ENCODE measurements around the gene DCAKD.

The DCAKD gene

GRCh38 chr17:45048795-45049563, 2.5 kb downstream of the DCAKD start:
- no peak for DNase-seq (ENCODE audit: extremely low read depth, low read depth)
- peak; percentile 16 for TF ChIP-seq CTCF (IDR thresholded peaks at IDR 0.05; ENCODE audit: low read depth, low read length)

- DNase-seq (ENCODE audit: extremely low read depth, low read depth), result no peak
Measured at GRCh38 chr17:45046537-45047125, 4.8 kb downstream of the DCAKD start.

GRCh38 chr17:45043813-45044540, 7.5 kb downstream of the DCAKD start:
- TF ChIP-seq CTCF (IDR thresholded peaks at IDR 0.05; ENCODE audit: low read depth, low read length), result no peak
- no peak for DNase-seq (ENCODE audit: extremely low read depth, low read depth)

More at GRCh38 chr17:45046537-45047125, 4.8 kb downstream of the DCAKD start:
- TF ChIP-seq CTCF (IDR thresholded peaks at IDR 0.05; ENCODE audit: low read depth, low read length), result no peak

- no peak for TF ChIP-seq CTCF (IDR thresholded peaks at IDR 0.05; ENCODE audit: low read depth, low read length)
- no peak for DNase-seq (ENCODE audit: extremely low read depth, low read depth)
Measured at GRCh38 chr17:45042346-45043120, 8.9 kb downstream of the DCAKD start.

GRCh38 chr17:45040459-45040858, 11.0 kb downstream of the DCAKD start:
- no peak for DNase-seq (ENCODE audit: extremely low read depth, low read depth)
- TF ChIP-seq CTCF (IDR thresholded peaks at IDR 0.05; ENCODE audit: low read depth, low read length), result no peak

GRCh38 chr17:45038728-45039634, 12.5 kb downstream of the DCAKD start:
- no peak for DNase-seq (ENCODE audit: extremely low read depth, low read depth)
- no peak for TF ChIP-seq CTCF (IDR thresholded peaks at IDR 0.05; ENCODE audit: low read depth, low read length)

Measured in AG09319 (cell line).